HepG2 (cell line): ENCODE results near the gene SRSF11. TPM values are rescaled to one million over a fixed set of nuclear protein-coding genes. Genes with fewer than 3 reads are reported as not detected.

ENCODE experiments used
- ATAC-seq: fragments of 200-7000 bp; cut with Tn5 transposase; 3 replicates; pipeline ENCODE4 v1.9.1; 2020; ENCODE audit warnings: mild to moderate bottlenecking, moderate library complexity
- BruUV-seq: library from RNA; stranded (reverse); fragments of 400-500 nt; replicated peaks from 2 replicates; lab custom pipeline; 2021; lab: Mats Ljungman, UMichigan
- CTCF ChIA-PET: fragments of 300-600 bp; formaldehyde crosslinking; extraction: SDS; loops from one replicate; lab custom pipeline; 2021; ENCODE audit warnings: low total read pairs, inconsistent platforms, low intra/inter-chr PET ratio; lab: Yijun Ruan, JAX
- POLR2A ChIA-PET: fragments of 350-600 bp; sonication (Branson Sonifier 250); formaldehyde crosslinking; loops from one replicate; lab custom pipeline; 2020; ENCODE audit warnings: antibody characterized with exemption, inconsistent platforms; lab: Yijun Ruan, JAX
- DNase-seq: peaks from one replicate; pipeline ENCODE4 v3.0.0-alpha.2; 2015; ENCODE audit warnings: low spot score
- FAIRE-seq: peaks from 3 replicates; lab custom pipeline; 2011; peaks lifted over from hg19 to GRCh38; lab: Jason Lieb, UNC
- H2AFZ ChIP-seq: one replicate; pipeline ENCODE4 v1.6.1; 2011; ENCODE audit warnings: low read length, inconsistent platforms
- H3K27ac ChIP-seq: fragments of 300-600 bp; 3 replicates; pipeline ENCODE4 v1.8.0; 2011; ENCODE audit warnings: mixed run types, mild to moderate bottlenecking, mixed read lengths, low read length, inconsistent platforms; ENCODE audit not compliant: insufficient read depth; ENCODE audit errors: extremely low read length
- H3K27me3 ChIP-seq, 2 experiments: fragments of 200-600 bp in 1 of 2; 2 replicates in 1 of 2; 3 replicates in 1 of 2; pipeline versions ENCODE4 v1.6.0 to v1.8.0; 2011; ENCODE audit warnings: low read length in 2 of 2, mild to moderate bottlenecking in 2 of 2, moderate library complexity in 2 of 2, inconsistent platforms in 1 of 2; ENCODE audit not compliant: insufficient read depth in 2 of 2, control insufficient read depth in 1 of 2
- H3K36me3 ChIP-seq, 2 experiments: fragments of 200-600 bp in 1 of 2; replicated peaks in 1 of 2; 2 replicates in 1 of 2; 3 replicates in 1 of 2; pipeline versions ENCODE4 v1.5.1 to v1.8.0; 2011; ENCODE audit warnings: low read length in 2 of 2, inconsistent platforms in 1 of 2; ENCODE audit not compliant: insufficient read depth in 2 of 2, control insufficient read depth in 1 of 2
- H3K4me1 ChIP-seq: 2 replicates; pipeline ENCODE4 v1.5.1; 2012; ENCODE audit warnings: low read length, inconsistent platforms; ENCODE audit not compliant: insufficient read depth
- H3K4me2 ChIP-seq: 2 replicates; pipeline ENCODE4 v1.6.0; 2011; ENCODE audit warnings: low read depth, low read length, inconsistent platforms
- H3K4me3 ChIP-seq, 3 experiments: fragments of 200-600 bp in 1 of 3; sonication (generic), shearing (Covaris generic) in 1 of 3; replicated peaks in 1 of 3; 2 replicates each; pipeline ENCODE4 v1.5.1; 2011 to 2016; ENCODE audit warnings: low read length in 3 of 3, inconsistent platforms in 2 of 3, low read depth in 2 of 3, mild to moderate bottlenecking in 2 of 3, control low read depth in 1 of 3, mixed read lengths in 1 of 3; ENCODE audit not compliant: insufficient read depth in 1 of 3
- H3K79me2 ChIP-seq: one replicate; pipeline ENCODE4 v1.6.1; 2011; ENCODE audit warnings: low read length, inconsistent platforms; ENCODE audit not compliant: insufficient read depth
- H3K9ac ChIP-seq: 2 replicates; pipeline ENCODE4 v1.6.0; 2011; ENCODE audit warnings: mild to moderate bottlenecking, low read depth, low read length, inconsistent platforms; ENCODE audit not compliant: insufficient read depth
- H3K9me3 ChIP-seq: 2 replicates; pipeline ENCODE4 v1.5.1; 2012; ENCODE audit warnings: mild to moderate bottlenecking, low read length
- H4K20me1 ChIP-seq: 2 replicates; pipeline ENCODE4 v1.6.0; 2011; ENCODE audit warnings: inconsistent platforms, mild to moderate bottlenecking, low read length, moderate library complexity; ENCODE audit not compliant: insufficient read depth
- GLMP ChIP-seq: sonication (generic); formaldehyde crosslinking; IDR thresholded peaks from 2 replicates; pipeline ENCODE4 v1.9.0; 2021; ENCODE audit warnings: missing genetic modification reagents, mild to moderate bottlenecking, borderline replicate concordance
- HDAC2 ChIP-seq: sonication (generic); formaldehyde crosslinking; IDR thresholded peaks from 2 replicates; pipeline ENCODE4 v1.4.0; 2020; ENCODE audit warnings: missing genetic modification reagents
- HNF4A ChIP-seq: sonication (generic); formaldehyde crosslinking; IDR thresholded peaks from 2 replicates; pipeline ENCODE4 v1.4.0; 2020; ENCODE audit warnings: missing genetic modification reagents
- MAFF ChIP-seq: IDR thresholded peaks from 2 replicates; pipeline ENCODE4 v1.6.1; 2011; ENCODE audit warnings: low read depth, low read length, improper control_type of control experiment
- MAFK ChIP-seq, 2 experiments: IDR thresholded peaks in 1 of 2; conservative IDR thresholded peaks in 1 of 2; 2 replicates each; pipeline ENCODE4 v1.6.1; 2011; ENCODE audit warnings: improper control_type of control experiment in 2 of 2, low read length in 2 of 2
- SP1 ChIP-seq, 2 experiments: fragments of 450-650 bp in 1 of 2; sonication (generic) in 1 of 2; formaldehyde crosslinking in 1 of 2; IDR thresholded peaks; 2 replicates each; pipeline versions ENCODE4 v1.4.0 to v1.6.1; 2016 to 2020; ENCODE audit warnings: missing genetic modification reagents in 1 of 2
- ZBTB43 ChIP-seq: sonication (generic); formaldehyde crosslinking; conservative IDR thresholded peaks from 2 replicates; pipeline ENCODE4 v1.4.0; 2020; ENCODE audit warnings: missing genetic modification reagents
- ZNF510 ChIP-seq: sonication (generic); formaldehyde crosslinking; IDR thresholded peaks from 2 replicates; pipeline ENCODE4 v1.4.0; 2020; ENCODE audit warnings: low read depth, mild to moderate bottlenecking, missing genetic modification reagents
- WGBS: methylation state at CpG from one replicate; pipeline ENCODE4 v1.1.6; 2017; ENCODE audit warnings: low lambda C conversion rate; 5-methylcytosine and 5-hydroxymethylcytosine counted together
- in situ Hi-C: cut with HindIII; loops from 2 replicates; pipeline ENCODE4 v1.10.0; 2017; ENCODE audit warnings: low pct_unique_long_range_greater_than_20kb; ENCODE audit not compliant: extremely low pct_ligation_motif_present
- intact Hi-C: fragments of 100-400 bp; cut with micrococcal nuclease; formaldehyde crosslinking; loops from one replicate; pipeline ENCODE4 v1.10.0; 2022; ENCODE audit not compliant: unreplicated experiment
- polyA plus RNA-seq, 8 experiments: library from polyadenylated mRNA; depleted of rRNA in 3 of 8; stranded (reverse) in 7 of 8; unstranded in 1 of 8; fragments of >200 nt; fragmentation: Illumina TruSeq in 4 of 8; extraction: Trizol in 4 of 8; gene quantifications; 2 replicates each; pipeline versions ENCODE4 v1.2.1 to v1.2.3, GENCODE V29; 2011 to 2016; ENCODE audit warnings: low read depth in 4 of 8, missing spikeins in 1 of 8, mixed read lengths in 1 of 8; ENCODE audit not compliant: insufficient read depth in 1 of 8
- total RNA-seq, 5 experiments: library from RNA; depleted of rRNA; stranded (reverse); fragments of >200 nt; fragmentation: Illumina TruSeq; extraction: Trizol; gene quantifications; 2 replicates each; pipeline ENCODE4 v1.2.3, GENCODE V29; 2016; ENCODE audit warnings: low read depth in 1 of 5

The SRSF11 gene
- total and polyA plus RNA-seq, 2 of the 13 experiments (the other 11 are each of a cell fraction or from before 2014, with no cell fraction given) = 118 to 381 TPM

GRCh38 chr1:70286453-70286852 lies 65.3 kb downstream of the SRSF11 start:
- peak; percentile 50; the same call in 1 of the 2 replicates for TF ChIP-seq MAFF
- peak; percentile 19 to 60; a peak in 2 of 4 replicates for TF ChIP-seq MAFK (conservative IDR thresholded peaks at IDR 0.05 in 1 of 2, IDR thresholded peaks at IDR 0.05 in 1 of 2; ENCODE audit: low read length in 2 of 2)
- TF ChIP-seq SP1 (IDR thresholded peaks at IDR 0.05) = no peak
- TF ChIP-seq SP1 (CRISPR knock-in tag; IDR thresholded peaks at IDR 0.05) = no peak
- TF ChIP-seq HNF4A (CRISPR knock-in tag) = no peak
- TF ChIP-seq ZBTB43 = no peak
- no peak for TF ChIP-seq ZNF510 (CRISPR knock-in tag)
- TF ChIP-seq HDAC2 (CRISPR knock-in tag) = no peak
- no peak for TF ChIP-seq GLMP (CRISPR knock-in tag)
- TF ChIP-seq, all 625 proteins: peak for 2
- no peaks in the 10 kb centered on the region for H3K79me2 ChIP-seq
- ATAC-seq (no peak), DNase-seq (no peak), FAIRE-seq (no peak)
- in situ Hi-C loops = no loop called here
- no peak overlapping the region for H3K4me2 ChIP-seq
- intact Hi-C loops = no loop called here
- H3K9ac ChIP-seq = no peak overlapping the region
- peaks cover 2 to 7% of the 10 kb centered on the region in 2 experiments; a peak in 3 of 5 replicates for H3K36me3 ChIP-seq
- H3K27me3 ChIP-seq = no peaks in the 10 kb centered on the region
- no peak overlapping the region for H3K4me3 ChIP-seq
- no TSS peak for BruUV-seq
- POLR2A ChIA-PET = no interaction called here
- 85% methylated on average over 5 of the region's 5 CpGs for WGBS
- no peaks in the 10 kb centered on the region for H4K20me1 ChIP-seq
- CTCF ChIA-PET = no interaction called here
- no peaks in the 10 kb centered on the region for H3K4me1 ChIP-seq
- no peak overlapping the region for H3K27ac ChIP-seq
- H2AFZ ChIP-seq = no peak overlapping the region
- no peaks in the 10 kb centered on the region for H3K9me3 ChIP-seq
